GM23338 (cell line): ENCODE data around the gene TMEM245. TPM values are rescaled to one million over a fixed set of nuclear protein-coding genes. Genes with fewer than 3 reads are reported as not detected.

Source experiments
- ATAC-seq: fragments of 200-7000 bp; cut with Tn5 transposase; 3 replicates; pipeline ENCODE4 v1.9.1; 2020
- DNase-seq: peaks from one replicate; pipeline ENCODE4 v3.0.0-alpha.2; 2015; ENCODE audit warnings: low spot score
- H2AFZ ChIP-seq: fragments of 200-600 bp; sonication (generic); 2 replicates; pipeline ENCODE4 v1.8.0; 2016; ENCODE audit warnings: antibody characterized with exemption, mild to moderate bottlenecking, moderate library complexity
- H3F3A ChIP-seq: fragments of 200-600 bp; sonication (generic); replicated peaks from 2 replicates; pipeline ENCODE4 v1.8.0; 2017; ENCODE audit warnings: antibody characterized with exemption, mixed run types, low read depth
- H3K27ac ChIP-seq: fragments of 200-600 bp; sonication (generic); 2 replicates; pipeline ENCODE4 v1.6.1; 2016; ENCODE audit warnings: low read depth
- H3K27me3 ChIP-seq: fragments of 200-600 bp; sonication (generic); 2 replicates; pipeline ENCODE4 v1.8.0; 2016; ENCODE audit warnings: mild to moderate bottlenecking, mixed run types, moderate library complexity; ENCODE audit not compliant: insufficient read depth
- H3K36me3 ChIP-seq: fragments of 200-600 bp; sonication (generic); 2 replicates; pipeline ENCODE4 v1.8.0; 2016; ENCODE audit warnings: mild to moderate bottlenecking; ENCODE audit not compliant: insufficient read depth
- H3K4me1 ChIP-seq: fragments of 200-600 bp; sonication (generic); 2 replicates; pipeline ENCODE4 v1.8.0; 2016; ENCODE audit warnings: mild to moderate bottlenecking, moderate library complexity; ENCODE audit not compliant: insufficient read depth
- H3K4me2 ChIP-seq: fragments of 200-600 bp; sonication (generic); 2 replicates; pipeline ENCODE4 v1.7.1; 2017; ENCODE audit warnings: mixed run types
- H3K4me3 ChIP-seq: fragments of 200-600 bp; sonication (generic); 2 replicates; pipeline ENCODE4 v1.6.1; 2016; ENCODE audit warnings: mixed run types
- H3K79me2 ChIP-seq: fragments of 200-600 bp; sonication (generic); replicated peaks from 2 replicates; pipeline ENCODE4 v1.8.0; 2017; ENCODE audit warnings: mild to moderate bottlenecking; ENCODE audit not compliant: insufficient read depth
- H3K9me2 ChIP-seq: fragments of 200-600 bp; sonication (generic); 2 replicates; pipeline ENCODE4 v1.8.0; 2017; ENCODE audit not compliant: insufficient read depth
- H4K20me1 ChIP-seq: fragments of 200-600 bp; sonication (generic); replicated peaks from 2 replicates; pipeline ENCODE4 v1.8.0; 2017; ENCODE audit warnings: mild to moderate bottlenecking; ENCODE audit not compliant: insufficient read depth
- H3K27ac Mint-ChIP-seq: 2 replicates; pipeline ENCODE4 v1.8.0; 2020; ENCODE audit warnings: inconsistent platforms, mild to moderate bottlenecking, moderate library complexity, mixed read lengths
- H3K27me3 Mint-ChIP-seq: 3 replicates; pipeline ENCODE4 v1.8.0; 2022; ENCODE audit warnings: low read depth, mild to moderate bottlenecking, moderate library complexity, mixed read lengths, inconsistent platforms; ENCODE audit not compliant: insufficient read depth, poor library complexity
- H3K36me3 Mint-ChIP-seq: 3 replicates; pipeline ENCODE4 v1.8.0; 2021; ENCODE audit warnings: low read depth, mild to moderate bottlenecking, inconsistent platforms, moderate library complexity, mixed read lengths
- H3K4me1 Mint-ChIP-seq: 3 replicates; pipeline ENCODE4 v1.8.0; 2020; ENCODE audit warnings: mild to moderate bottlenecking, inconsistent platforms, mixed read lengths
- H3K4me3 Mint-ChIP-seq: 3 replicates; pipeline ENCODE4 v1.8.0; 2021; ENCODE audit warnings: moderate library complexity, mild to moderate bottlenecking, inconsistent platforms, mixed read lengths
- H3K9me3 Mint-ChIP-seq: 3 replicates; pipeline ENCODE4 v1.8.0; 2020; ENCODE audit warnings: moderate library complexity, mild to moderate bottlenecking, inconsistent platforms, mixed read lengths
- CREB1 ChIP-seq: fragments of 250-450 bp; sonication (Bioruptor Pico); IDR thresholded peaks from 2 replicates; pipeline ENCODE4 v1.5.0; 2020; ENCODE audit warnings: low read depth, mild to moderate bottlenecking, moderate library complexity
- JUNB ChIP-seq: IDR thresholded peaks from one replicate; pipeline ENCODE4 v1.6.1; 2016; ENCODE audit warnings: antibody characterized with exemption; ENCODE audit not compliant: unreplicated experiment
- STAT1 ChIP-seq: IDR thresholded peaks from one replicate; pipeline ENCODE4 v1.6.1; 2016; ENCODE audit warnings: antibody characterized with exemption; ENCODE audit not compliant: unreplicated experiment
- polyA plus RNA-seq: library from polyadenylated mRNA; unstranded; fragments of >200 nt; fragmentation: Nextera tagmentation; extraction: Ambion mirVana; gene quantifications from 2 replicates; pipeline ENCODE4 v1.2.1, GENCODE V29; 2016
- total RNA-seq: library from RNA; depleted of rRNA; stranded (reverse); fragments of >200 nt; shearing (Covaris generic); gene quantifications from 2 replicates; pipeline ENCODE4 v1.2.3, GENCODE V29; 2014
- TF ChIP-seq, protein P1 (sequence below): fragments of 250-450 bp; sonication (Bioruptor Pico); IDR thresholded peaks from 2 replicates; pipeline ENCODE4 v1.5.0; 2020; ENCODE audit warnings: mild to moderate bottlenecking, moderate library complexity

The TMEM245 gene
- total and polyA plus RNA-seq, 2 experiments from 2014 or later, result 17.3 to 64.1 TPM

DNA sequence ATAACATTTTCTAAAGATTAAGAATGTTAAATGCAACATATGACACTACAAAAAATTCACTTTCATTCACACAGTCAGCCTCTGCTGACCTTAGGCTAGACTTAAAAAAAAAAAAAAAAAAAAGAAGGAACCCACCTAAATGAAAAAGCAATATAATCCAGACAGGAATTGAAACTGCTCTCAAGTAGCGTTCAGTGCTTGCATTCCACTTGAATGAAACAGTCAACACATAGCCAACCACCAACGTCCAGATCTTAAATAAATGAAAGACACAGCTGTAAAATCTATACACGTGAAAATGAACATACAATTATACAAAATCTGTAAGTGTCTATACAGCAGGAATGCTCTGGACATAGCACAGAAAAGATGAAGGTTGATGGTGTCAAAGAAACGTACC lies 11.4 kb downstream of the TMEM245 start:
- H3K4me2 ChIP-seq, result no peak overlapping the region

More for the DNA sequence above, 11.4 kb downstream of the TMEM245 start:
- H3K36me3 ChIP-seq, result peaks cover 7% of the 10 kb centered on the region; the same call in 1 of the 2 replicates
- no peaks in the 10 kb centered on the region for H3K9me2 ChIP-seq
- ATAC-seq, result no peak
- peaks cover 24% of the 10 kb centered on the region for H3K4me1 ChIP-seq
- no peaks in the 10 kb centered on the region for H3K27me3 Mint-ChIP-seq
- no peak overlapping the region for H2AFZ ChIP-seq
- H3K9me3 Mint-ChIP-seq, result no peaks in the 10 kb centered on the region
- H3K27me3 ChIP-seq, result no peaks in the 10 kb centered on the region
- no peaks in the 10 kb centered on the region for H3F3A ChIP-seq
- no peak for TF ChIP-seq JUNB
- TF ChIP-seq, protein P1, sequence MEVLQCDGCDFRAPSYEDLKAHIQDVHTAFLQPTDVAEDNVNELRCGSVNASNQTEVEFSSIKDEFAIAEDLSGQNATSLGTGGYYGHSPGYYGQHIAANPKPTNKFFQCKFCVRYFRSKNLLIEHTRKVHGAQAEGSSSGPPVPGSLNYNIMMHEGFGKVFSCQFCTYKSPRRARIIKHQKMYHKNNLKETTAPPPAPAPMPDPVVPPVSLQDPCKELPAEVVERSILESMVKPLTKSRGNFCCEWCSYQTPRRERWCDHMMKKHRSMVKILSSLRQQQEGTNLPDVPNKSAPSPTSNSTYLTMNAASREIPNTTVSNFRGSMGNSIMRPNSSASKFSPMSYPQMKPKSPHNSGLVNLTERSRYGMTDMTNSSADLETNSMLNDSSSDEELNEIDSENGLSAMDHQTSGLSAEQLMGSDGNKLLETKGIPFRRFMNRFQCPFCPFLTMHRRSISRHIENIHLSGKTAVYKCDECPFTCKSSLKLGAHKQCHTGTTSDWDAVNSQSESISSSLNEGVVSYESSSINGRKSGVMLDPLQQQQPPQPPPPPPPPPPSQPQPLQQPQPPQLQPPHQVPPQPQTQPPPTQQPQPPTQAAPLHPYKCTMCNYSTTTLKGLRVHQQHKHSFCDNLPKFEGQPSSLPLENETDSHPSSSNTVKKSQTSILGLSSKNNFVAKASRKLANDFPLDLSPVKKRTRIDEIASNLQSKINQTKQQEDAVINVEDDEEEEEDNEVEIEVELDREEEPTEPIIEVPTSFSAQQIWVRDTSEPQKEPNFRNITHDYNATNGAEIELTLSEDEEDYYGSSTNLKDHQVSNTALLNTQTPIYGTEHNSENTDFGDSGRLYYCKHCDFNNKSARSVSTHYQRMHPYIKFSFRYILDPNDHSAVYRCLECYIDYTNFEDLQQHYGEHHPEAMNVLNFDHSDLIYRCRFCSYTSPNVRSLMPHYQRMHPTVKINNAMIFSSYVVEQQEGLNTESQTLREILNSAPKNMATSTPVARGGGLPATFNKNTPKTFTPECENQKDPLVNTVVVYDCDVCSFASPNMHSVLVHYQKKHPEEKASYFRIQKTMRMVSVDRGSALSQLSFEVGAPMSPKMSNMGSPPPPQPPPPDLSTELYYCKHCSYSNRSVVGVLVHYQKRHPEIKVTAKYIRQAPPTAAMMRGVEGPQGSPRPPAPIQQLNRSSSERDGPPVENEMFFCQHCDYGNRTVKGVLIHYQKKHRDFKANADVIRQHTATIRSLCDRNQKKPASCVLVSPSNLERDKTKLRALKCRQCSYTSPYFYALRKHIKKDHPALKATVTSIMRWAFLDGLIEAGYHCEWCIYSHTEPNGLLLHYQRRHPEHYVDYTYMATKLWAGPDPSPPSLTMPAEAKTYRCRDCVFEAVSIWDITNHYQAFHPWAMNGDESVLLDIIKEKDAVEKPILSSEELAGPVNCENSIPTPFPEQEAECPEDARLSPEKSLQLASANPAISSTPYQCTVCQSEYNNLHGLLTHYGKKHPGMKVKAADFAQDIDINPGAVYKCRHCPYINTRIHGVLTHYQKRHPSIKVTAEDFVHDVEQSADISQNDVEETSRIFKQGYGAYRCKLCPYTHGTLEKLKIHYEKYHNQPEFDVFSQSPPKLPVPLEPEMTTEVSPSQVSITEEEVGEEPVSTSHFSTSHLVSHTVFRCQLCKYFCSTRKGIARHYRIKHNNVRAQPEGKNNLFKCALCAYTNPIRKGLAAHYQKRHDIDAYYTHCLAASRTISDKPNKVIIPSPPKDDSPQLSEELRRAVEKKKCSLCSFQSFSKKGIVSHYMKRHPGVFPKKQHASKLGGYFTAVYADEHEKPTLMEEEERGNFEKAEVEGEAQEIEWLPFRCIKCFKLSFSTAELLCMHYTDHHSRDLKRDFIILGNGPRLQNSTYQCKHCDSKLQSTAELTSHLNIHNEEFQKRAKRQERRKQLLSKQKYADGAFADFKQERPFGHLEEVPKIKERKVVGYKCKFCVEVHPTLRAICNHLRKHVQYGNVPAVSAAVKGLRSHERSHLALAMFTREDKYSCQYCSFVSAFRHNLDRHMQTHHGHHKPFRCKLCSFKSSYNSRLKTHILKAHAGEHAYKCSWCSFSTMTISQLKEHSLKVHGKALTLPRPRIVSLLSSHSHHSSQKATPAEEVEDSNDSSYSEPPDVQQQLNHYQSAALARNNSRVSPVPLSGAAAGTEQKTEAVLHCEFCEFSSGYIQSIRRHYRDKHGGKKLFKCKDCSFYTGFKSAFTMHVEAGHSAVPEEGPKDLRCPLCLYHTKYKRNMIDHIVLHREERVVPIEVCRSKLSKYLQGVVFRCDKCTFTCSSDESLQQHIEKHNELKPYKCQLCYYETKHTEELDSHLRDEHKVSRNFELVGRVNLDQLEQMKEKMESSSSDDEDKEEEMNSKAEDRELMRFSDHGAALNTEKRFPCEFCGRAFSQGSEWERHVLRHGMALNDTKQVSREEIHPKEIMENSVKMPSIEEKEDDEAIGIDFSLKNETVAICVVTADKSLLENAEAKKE (CRISPR knock-in tag), result no peak
- TF ChIP-seq CREB1, result no peak
- no peak for TF ChIP-seq STAT1
- H4K20me1 ChIP-seq, result peaks cover 43% of the 10 kb centered on the region
- peaks cover 27% of the 10 kb centered on the region; the same call in 2 of the 3 replicates for H3K4me1 Mint-ChIP-seq
- H3K79me2 ChIP-seq, result peaks cover 100% of the 10 kb centered on the region
- DNase-seq, result no peak
- H3K4me3 ChIP-seq, result no peak overlapping the region
- H3K27ac ChIP-seq, result no peak overlapping the region
- H3K4me3 Mint-ChIP-seq, result no peak overlapping the region
- peaks cover 18% of the 10 kb centered on the region for H3K36me3 Mint-ChIP-seq
- no peak overlapping the region for H3K27ac Mint-ChIP-seq
